GM21737 (cell line): ENCODE results near the gene BCL2L2.

ENCODE experiments used
- ATAC-seq: cut with Tn5 transposase; IDR thresholded peaks from one replicate; pipeline ENCODE4 v1.9.1; 2021; ENCODE audit warnings: mild to moderate bottlenecking, moderate library complexity; ENCODE audit not compliant: unreplicated experiment

The BCL2L2 gene

GRCh38 chr14:23355871-23356435 lies 49.3 kb downstream of the BCL2L2 start:
- ATAC-seq = no peak

- no peak for ATAC-seq
Measured at GRCh38 chr14:23356662-23357061, 50.0 kb downstream of the BCL2L2 start.

DNA sequence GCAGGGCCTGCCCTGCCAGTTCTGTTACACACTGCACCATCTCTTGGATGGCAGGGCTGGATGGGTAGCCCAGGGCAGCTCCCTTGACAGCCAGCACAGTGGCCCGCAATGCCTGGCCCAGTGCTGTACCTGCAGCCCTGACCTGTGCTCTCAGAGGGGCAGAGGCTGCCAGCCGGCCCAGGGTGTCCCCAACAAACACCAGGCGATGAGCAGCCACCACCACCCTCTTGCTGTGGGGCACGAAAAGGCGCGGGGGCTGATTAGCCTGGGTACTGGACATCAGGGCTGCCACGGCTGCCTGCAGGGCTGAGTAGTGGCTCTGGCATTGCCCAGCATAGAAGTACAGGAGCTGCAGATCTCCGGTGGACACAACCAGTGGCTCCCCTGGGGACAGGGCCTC lies 50.6 kb downstream of the BCL2L2 start:
- ATAC-seq = no peak

GRCh38 chr14:23358042-23358441 lies 51.4 kb downstream of the BCL2L2 start:
- ATAC-seq = no peak

- ATAC-seq = no peak
Measured at GRCh38 chr14:23358553-23359166, 52.0 kb downstream of the BCL2L2 start.

DNA sequence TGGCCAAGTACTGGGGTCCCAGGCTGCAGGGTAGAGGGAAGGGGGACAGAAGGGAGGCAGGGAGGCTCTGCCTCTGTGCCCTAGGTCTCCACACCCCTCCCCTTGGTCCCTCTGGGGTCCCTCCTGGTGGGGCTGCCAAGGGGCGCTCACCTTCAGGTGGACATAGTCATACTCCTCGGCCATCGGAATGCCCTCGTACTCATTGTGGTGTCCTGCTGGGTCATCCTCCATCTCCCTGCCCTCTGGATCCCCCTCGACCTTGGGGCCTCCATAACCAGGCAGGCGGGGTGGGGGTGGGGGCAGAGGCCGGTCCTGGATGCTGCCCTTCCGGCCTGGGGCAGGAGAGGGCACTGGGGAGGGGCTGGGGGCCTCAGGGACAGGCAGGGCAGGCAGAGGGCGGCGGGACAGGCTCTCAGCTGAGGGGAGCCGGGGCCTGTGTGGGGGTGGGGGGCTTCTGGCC lies 52.6 kb downstream of the BCL2L2 start:
- no peak for ATAC-seq

- no peak for ATAC-seq
Measured at GRCh38 chr14:23359722-23360447, 53.3 kb downstream of the BCL2L2 start.

GRCh38 chr14:23360496-23360895 lies 53.9 kb downstream of the BCL2L2 start:
- ATAC-seq = no peak

- no peak for ATAC-seq
Measured at GRCh38 chr14:23361320-23361719, 54.7 kb downstream of the BCL2L2 start.
